Measurements from ENCODE around the gene RDH13.
"Not testable (repeated sequence)": the region's sequence is repeated elsewhere in the genome, so short reads cannot be mapped to it uniquely, and the experiment has no call there.

- TF ChIP-seq CTCF, POLR2A (IDR thresholded peaks at IDR 0.05): not testable (repeated sequence)
Observed at GRCh38 chr19:55032976-55033643, 29.8 kb downstream of the RDH13 start.

Measured in lower leg skin (tissue), 3 donors.